Upper lobe of right lung (tissue), 1 donor: ENCODE data around the gene IGSF21. TPM values are rescaled to one million over a fixed set of nuclear protein-coding genes. Genes with fewer than 3 reads are reported as not detected.
"Not testable (repeated sequence)": the region's sequence is repeated elsewhere in the genome, so short reads cannot be mapped to it uniquely, and the experiment has no call there.

Experiments used
- ATAC-seq: fragments of 200-7000 bp; cut with Tn5 transposase; one replicate; pipeline ENCODE4 v1.9.1; 2020; ENCODE audit warnings: mild to moderate bottlenecking, moderate library complexity
- DNase-seq: peaks from one replicate; pipeline ENCODE4 v3.0.0-alpha.2; 2020
- H3K27ac ChIP-seq: fragments of 200-600 bp; one replicate; pipeline ENCODE4 v1.8.0; 2022
- H3K27me3 ChIP-seq: fragments of 200-600 bp; one replicate; pipeline ENCODE4 v1.8.0; 2022; ENCODE audit warnings: mild to moderate bottlenecking
- H3K36me3 ChIP-seq: fragments of 200-600 bp; one replicate; pipeline ENCODE4 v1.8.0; 2022
- H3K4me1 ChIP-seq: fragments of 200-600 bp; one replicate; pipeline ENCODE4 v1.8.0; 2022
- H3K4me3 ChIP-seq: fragments of 200-600 bp; one replicate; pipeline ENCODE4 v1.8.0; 2022; ENCODE audit warnings: mild to moderate bottlenecking
- H3K9me3 ChIP-seq: fragments of 200-600 bp; one replicate; pipeline ENCODE4 v1.8.0; 2022
- CTCF ChIP-seq: fragments of 200-600 bp; IDR thresholded peaks from one replicate; pipeline ENCODE4 v1.8.0; 2022; ENCODE audit warnings: antibody characterized with exemption
- intact Hi-C: fragments of 100-400 bp; cut with DNase I; formaldehyde crosslinking; loops from one replicate; pipeline ENCODE4 v1.11.0; 2022
- total RNA-seq: library from RNA; stranded (reverse); fragmentation: NEBNext Ultra II Directional; extraction: Animal tissue kit (Norgen Biotek cat#: 25700); gene quantifications from one replicate; pipeline ENCODE4 v1.2.1, GENCODE V29; 2021
- donor health status: DM: no; HTN: yes; CAD: no; lungs with severe emphysema.

Gene IGSF21
- total RNA-seq, 1 donor from 2014 or later, result 3.2 TPM

- no peak overlapping the region for H3K4me3 ChIP-seq
- intact Hi-C loops, result no loop called here
- H3K9me3 ChIP-seq, result no peaks in the 10 kb centered on the region
- ATAC-seq (no peak), DNase-seq (no peak)
- no peaks in the 10 kb centered on the region for H3K36me3 ChIP-seq
- no peak overlapping the region for H3K27ac ChIP-seq
- no peak for TF ChIP-seq CTCF
- H3K4me1 ChIP-seq, result no peaks in the 10 kb centered on the region
- no peaks in the 10 kb centered on the region for H3K27me3 ChIP-seq
Measured at GRCh38 chr1:18414872-18415447, 307.4 kb downstream of the IGSF21 start.

GRCh38 chr1:18415448-18416027 is 307.9 kb downstream of the IGSF21 start:
- Histone ChIP-seq H3K27ac (no peak overlapping the region), H3K4me3 (no peak overlapping the region), H3K4me1 (no peaks in the 10 kb centered on the region), H3K27me3 (no peaks in the 10 kb centered on the region), H3K36me3 (no peaks in the 10 kb centered on the region), H3K9me3 (no peaks in the 10 kb centered on the region)
- no peak for DNase-seq
- no peak for TF ChIP-seq CTCF
- intact Hi-C loops, result no loop called here
- no peak for ATAC-seq

GRCh38 chr1:18416126-18416525 is 308.5 kb downstream of the IGSF21 start:
- H3K9me3 ChIP-seq, result not testable (repeated sequence)

GRCh38 chr1:18417316-18418269 is 310.0 kb downstream of the IGSF21 start:
- DNase-seq (no peak), ATAC-seq (no peak)
- no peaks in the 10 kb centered on the region for H3K4me1 ChIP-seq
- H3K36me3 ChIP-seq, result no peaks in the 10 kb centered on the region
- no peak overlapping the region for H3K27ac ChIP-seq
- H3K4me3 ChIP-seq, result no peak overlapping the region
- TF ChIP-seq CTCF, result no peak
- intact Hi-C loops, result no loop called here
- H3K9me3 ChIP-seq, result no peaks in the 10 kb centered on the region
- H3K27me3 ChIP-seq, result no peaks in the 10 kb centered on the region

More at GRCh38 chr1:18416126-18416525, 308.5 kb downstream of the IGSF21 start:
- H3K4me3 ChIP-seq, H3K4me1 ChIP-seq, intact Hi-C loops, H3K27ac ChIP-seq, H3K27me3 ChIP-seq, ATAC-seq, DNase-seq, H3K36me3 ChIP-seq: not testable (repeated sequence)

GRCh38 chr1:18419113-18419844 is 311.7 kb downstream of the IGSF21 start:
- DNase-seq (no peak), ATAC-seq (no peak)
- intact Hi-C loops, result no loop called here
- no peaks in the 10 kb centered on the region for H3K36me3 ChIP-seq
- TF ChIP-seq CTCF, result no peak
- H3K4me1 ChIP-seq, result no peaks in the 10 kb centered on the region
- no peaks in the 10 kb centered on the region for H3K9me3 ChIP-seq
- H3K27me3 ChIP-seq, result no peaks in the 10 kb centered on the region
- H3K27ac ChIP-seq, result no peak overlapping the region
- no peak overlapping the region for H3K4me3 ChIP-seq
